GM23248 (cell line): Measurements from ENCODE around the gene PSMA5.

Experiments
- EZH2 ChIP-seq: fragments of 200-600 bp; sonication (generic); IDR thresholded peaks from 2 replicates; pipeline ENCODE4 v1.6.1; 2018; ENCODE audit warnings: antibody characterized with exemption, mild to moderate bottlenecking; ENCODE audit not compliant: insufficient read depth, poor library complexity, severe bottlenecking
- EZH2phosphoT487 ChIP-seq: fragments of 200-600 bp; sonication (generic); IDR thresholded peaks from 2 replicates; pipeline ENCODE4 v1.6.1; 2018; ENCODE audit warnings: antibody characterized with exemption, moderate library complexity, mild to moderate bottlenecking, low read depth; ENCODE audit not compliant: insufficient read depth

DNA sequence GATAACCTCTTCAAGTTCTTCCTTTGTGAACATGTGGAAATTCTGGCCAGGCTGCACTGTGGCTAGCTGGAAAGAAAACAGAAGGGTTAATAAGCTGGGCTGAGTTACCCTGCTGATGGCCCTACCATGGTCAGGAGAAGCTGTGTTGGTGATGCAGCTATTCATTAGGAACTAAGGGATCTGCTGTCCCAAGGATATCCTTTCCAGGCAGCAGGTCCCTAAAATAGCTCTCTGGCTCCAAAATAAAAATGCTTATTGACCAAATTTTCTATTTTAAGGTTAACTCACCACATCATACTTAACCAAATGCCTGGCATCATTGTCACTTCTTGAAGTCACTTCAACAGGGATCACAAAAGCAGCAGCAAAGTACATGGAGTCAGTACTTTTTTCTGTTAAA, 24.2 kb downstream of the PSMA5 start:
- TF ChIP-seq EZH2phosphoT487 (no peak), EZH2 (no peak)
